Measurements from ENCODE around the gene SDCCAG8.

SDCCAG8 gene

DNA sequence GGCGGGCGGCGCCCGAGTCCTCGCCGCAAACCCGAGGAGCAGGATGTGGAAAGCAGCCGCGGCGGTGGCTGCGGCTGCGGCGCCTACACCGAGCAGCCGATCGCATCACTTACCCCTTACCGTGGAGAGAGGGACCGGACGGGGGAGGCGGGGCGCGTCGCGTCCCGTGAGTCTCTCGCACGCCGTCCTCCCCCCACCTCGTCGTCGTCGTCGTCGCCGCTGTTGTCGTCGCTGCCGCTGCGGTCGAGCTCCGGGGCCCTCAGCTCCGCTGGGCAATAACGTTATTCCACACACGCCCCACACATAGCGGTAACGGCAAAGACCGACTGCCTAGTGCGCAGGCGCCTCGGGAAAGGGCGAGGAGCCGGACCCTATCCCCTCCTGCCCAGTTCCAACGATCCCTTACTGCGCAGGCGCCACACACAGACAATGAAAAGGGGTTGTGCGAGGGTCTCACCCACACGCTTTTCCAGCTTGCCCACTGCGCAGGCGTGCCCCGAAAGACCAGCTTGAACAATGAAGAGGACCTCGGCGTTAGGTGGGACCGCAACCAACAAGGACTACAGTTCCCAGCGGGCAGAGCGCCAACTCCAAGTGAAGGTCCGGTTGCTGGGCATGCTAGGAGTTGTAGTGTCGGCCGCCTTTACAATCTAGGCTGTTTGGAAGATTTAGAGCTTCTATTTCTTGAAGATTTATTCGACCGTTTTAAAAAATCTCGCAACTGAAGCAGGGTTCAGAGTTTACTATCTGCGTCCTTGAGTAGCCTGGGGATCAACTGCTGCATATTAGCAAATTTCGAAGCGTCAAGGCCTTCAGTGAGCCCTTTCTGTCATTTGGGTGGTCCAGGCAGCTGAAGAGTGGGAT, 682 bp upstream of the SDCCAG8 start, which contains the start of gene CEP170:
Gene CEP170, minus strand, starts transcription at position 355 of the 864 bp plus-strand sequence. CDS start 30,001 bp downstream, outside the sequence.
- peak; percentile 100 for DNase-seq

DNA sequence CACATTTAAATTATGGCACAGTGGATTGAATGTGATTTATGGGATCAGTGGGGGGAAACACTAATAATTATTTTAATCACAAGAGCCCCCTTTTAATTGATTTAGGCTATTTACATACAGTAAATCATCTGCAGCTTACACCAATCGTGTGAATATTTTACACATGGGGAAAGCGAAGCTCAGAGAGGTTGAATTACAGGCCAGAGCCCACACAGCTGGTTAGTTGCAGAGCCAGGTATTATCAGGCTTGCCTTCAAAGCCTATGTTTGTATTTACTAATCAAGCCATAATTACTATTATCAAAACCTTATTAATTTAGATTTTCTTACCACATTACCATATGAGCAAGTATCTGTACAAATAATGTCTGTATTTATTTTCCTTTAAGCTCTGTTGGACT, 749 bp downstream of the SDCCAG8 start:
- no peak for DNase-seq

DNA sequence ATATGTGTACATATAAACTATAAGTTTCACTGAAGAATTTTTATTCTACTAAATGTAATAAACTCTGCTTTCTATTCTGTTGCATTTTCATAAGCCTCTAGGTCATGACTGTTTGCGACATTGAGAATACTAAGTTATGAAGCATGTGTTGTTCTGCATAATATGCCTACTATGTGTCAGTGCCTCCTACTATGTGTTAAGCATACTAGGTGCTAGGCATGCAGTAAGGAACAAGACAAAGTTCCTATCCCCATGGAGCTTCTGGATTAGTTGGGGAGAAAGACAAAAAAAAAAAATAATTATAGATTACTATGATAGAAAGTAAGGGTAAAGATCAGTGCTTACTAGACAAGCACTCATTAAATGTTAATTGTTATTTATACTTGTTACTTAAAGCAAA, 1.3 kb downstream of the SDCCAG8 start:
- DNase-seq: no peak

DNA sequence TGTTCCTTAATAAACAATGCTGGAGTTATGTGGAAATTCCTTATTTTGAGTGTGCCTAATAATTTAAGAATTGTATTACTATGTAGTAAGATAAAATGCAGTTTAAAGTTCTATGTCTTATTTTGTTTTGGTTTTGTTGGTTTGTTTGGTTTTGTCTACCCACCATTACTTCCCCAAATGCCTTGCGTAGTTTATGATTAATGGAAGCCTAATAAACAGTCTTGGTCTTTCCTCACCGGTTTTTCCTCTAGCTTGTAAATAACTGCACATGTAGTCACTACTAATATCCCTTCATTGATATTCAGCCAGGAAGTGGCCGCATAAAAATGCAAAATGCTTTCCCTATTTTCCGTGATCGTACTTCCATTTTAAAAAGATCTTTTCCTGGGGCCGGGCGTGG, 2.9 kb downstream of the SDCCAG8 start:
- DNase-seq: no peak

DNA sequence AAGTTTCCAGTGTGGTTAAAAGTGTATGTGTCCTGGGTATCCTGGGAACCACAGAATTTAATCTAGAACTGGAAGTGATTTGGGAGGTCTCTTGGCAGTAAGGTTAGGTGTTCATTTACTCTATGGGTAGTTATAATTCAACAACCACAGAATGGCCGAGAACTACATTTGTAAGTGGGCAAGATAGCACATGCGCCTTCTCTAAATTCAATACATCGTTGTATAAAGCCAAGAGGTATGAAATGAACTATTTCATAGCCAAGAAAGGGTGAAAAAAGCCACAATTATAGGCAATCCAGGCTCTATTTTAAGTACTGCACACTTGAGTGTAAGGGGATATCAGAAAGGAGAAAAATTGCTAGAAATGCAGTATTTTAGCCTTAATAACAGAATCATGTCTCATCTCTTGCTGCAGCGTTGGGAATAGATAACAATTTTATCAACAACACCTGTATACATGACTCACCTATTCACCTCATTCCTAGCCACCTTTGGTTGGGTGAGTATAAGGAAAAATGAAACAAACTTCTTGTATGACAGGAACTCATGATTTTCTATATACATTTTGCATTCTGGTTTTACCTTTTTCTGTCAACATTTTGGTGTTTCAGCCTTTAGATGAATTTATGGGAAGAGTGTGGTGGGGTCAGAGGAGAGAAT, 4.5 kb downstream of the SDCCAG8 start:
- DNase-seq: no peak

DNA sequence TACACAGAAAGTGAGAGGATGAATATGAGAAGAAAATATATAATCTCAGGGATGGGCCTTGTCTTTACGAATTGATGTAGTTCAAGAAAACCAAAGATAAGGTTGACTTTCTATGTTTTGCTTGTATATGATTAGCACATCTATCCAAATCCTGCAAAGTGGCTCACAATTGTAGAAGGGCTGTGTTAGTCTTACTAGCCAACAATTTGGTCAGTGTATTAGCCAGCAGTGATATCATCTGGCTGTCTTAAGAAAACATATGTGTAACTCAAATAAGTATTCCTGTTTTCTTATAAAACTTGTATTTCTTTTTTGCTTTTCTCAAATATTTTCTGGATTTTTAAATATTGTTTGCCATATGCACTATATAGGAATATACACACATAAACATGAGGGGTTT, 5.5 kb downstream of the SDCCAG8 start:
- no peak for DNase-seq

DNA sequence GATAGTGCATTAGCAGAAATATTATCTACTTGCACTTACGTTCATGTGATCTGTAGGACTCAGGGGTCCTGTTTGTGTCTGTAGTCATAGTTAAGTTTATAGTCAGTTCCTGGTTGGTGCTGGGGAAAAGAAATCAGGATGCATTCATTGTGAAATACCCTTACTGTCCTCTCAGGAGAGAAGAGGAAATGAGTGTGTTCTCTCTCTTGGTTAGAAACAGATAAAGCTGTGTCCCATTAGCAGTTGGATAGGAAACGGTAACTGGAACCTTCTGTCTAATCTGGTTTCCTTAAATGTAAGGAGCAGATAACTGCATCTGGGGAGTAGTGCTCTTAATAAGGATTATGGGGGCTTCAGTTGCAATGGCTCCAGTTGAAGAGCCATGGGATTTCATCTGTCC, 8.9 kb downstream of the SDCCAG8 start:
- no peak for DNase-seq

DNA sequence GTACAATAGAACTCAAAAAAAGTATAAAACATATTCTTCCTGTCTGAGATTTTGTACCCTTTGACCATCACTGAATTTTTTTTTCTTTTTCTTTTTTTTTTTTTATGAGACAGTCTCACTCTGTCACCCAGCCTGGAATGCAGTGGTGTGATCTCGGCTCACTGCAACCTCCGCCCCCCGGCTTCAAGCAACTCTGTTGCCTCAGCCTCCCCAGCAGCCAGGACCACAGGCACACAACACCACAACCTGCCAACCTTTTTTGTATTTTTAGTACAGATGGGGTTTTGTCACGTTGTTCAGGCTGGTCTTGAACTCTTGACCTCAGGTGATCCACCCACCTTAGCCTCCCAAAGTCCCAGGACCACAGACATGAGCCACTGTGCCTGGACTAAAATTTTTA, 10.4 kb downstream of the SDCCAG8 start:
- no peak for DNase-seq

DNA sequence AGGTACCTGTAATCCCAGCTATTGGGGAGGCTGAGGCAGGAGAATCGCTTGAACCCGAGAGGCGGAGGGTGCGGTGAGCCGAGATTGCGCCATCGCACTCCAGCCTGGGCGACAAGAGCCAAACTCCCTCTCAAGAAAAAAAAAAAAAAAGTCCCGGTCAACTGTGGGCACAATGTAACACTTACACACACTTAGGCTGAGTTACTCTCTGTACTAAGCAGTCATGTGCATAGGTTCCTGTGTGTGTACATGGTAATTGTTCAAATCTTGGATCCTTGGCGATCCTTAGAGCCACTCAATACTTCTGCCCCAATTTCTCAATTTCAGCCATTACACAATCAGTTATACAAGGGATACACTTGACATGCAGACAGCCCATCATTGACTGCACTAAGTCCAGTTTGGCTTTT, 11.6 kb downstream of the SDCCAG8 start:
- no peak for DNase-seq

DNA sequence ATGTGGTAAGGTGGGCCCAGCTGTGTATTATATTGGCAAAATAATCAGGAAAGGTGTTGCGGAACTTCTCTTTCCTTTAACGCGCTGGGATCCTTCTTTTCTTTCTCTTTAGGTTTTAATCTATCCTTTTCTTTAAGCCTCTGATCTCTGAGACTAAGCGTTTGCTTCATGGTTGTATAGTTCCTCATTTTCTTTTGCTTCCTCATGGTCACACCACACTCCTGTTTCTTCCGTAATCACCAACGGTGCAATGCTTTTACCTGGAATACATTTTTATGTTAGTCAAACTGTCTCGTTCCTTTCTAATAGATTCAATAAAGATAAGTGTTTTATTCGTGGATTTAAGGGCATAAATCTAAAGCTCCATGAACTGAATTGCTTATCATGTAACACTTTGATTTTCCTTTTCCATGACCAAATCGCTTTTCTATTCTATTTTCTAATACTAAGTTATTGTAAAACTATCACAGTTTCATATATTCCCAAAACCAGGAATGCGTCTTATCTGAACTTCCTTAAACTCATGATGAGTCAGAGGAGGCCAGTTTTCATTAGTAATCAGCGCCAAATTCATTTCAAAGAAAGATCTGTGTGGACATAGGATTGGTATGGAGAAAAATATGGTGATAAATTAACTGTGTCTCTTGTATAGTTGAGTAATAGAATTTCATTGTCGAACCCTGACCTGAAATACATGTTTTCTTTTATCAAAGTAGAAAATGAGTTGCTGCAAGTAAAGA, 12.2 kb downstream of the SDCCAG8 start:
- DNase-seq: no peak

DNA sequence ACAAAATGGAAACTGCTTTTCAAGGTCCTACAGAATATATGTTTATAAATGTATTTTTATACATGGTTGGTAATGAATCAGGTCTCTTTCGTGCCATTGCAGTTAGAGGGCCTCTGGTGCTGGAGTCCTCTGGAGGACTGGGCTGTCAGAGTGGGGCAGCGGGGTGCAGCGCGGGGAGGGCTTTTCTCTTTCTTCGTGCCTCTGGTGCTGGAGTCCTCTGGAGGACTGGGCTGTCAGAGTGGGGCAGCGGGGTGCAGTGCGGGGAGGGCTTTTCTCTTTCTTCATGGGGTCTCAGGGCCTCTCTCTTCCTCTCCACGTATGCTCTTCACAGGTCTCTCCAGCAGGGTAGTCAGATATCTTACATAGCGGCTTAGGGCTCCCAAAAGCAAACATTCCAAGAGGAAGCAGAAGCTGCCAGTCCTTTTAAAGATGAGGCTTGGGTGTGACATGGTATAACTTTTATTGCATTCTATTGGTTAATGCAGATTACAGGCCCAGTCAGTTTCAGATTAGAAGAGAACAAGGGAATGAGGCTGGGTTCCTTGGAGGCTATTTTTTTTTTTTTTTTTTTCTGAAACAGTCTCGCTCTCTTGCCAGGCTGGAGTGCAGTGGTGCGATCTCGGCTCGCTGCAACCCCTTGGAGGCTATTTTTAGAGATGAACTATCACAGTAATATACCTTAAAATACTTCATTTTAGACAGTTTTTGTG, 13.1 kb downstream of the SDCCAG8 start:
- DNase-seq: no peak

DNA sequence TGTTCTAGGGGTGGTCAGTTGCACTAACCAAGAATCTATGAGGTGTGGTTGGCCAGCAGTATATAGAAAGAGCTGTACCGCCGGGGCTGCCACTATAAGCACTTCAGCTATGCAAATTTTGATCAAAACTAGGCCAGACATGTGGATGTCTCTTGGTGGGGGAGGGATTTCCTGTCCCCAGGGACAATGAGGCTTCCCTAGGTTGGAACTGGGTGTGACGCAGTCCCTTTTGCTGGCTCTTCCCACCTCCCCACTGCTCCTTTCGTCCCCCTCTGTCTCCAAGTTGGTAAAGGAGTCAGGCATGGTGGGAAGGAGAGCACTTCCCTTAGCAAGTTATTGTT, 13.6 kb downstream of the SDCCAG8 start:
- peak; percentile 37 for DNase-seq

DNA sequence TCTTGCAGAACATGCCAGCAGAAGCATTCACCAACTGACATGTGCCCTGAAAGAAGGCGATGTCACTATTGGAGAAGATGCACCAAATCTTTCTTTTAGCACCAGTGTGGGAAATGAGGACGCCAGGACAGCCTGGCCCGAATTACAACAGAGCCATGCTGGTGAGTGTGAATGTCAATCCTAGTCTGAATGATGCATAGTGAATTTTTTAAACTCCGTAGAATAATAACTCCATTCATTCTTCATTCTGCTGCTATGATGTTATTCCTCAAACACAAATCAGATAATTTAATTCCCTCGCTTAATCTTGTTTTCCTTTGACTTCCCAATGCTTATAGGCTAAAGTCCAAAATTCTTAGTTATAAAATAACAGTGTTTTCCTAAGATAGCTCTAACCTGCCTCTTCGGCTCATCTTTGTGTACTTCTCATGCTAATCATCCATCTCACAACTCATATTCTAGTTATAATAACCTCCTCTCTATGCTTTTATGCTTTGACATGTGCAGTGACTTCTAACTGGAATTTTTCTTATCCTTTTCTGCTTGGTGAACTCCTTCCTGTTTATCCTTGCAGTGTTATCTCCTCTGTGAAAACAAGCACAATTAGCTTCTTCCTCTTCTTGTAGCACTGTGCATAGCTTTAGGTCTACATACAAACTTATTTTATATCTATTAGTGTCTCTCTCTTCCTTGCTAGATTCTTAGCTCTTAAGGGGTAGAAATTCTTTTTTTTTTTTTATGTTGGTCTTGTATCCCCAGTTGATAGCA, 14.4 kb downstream of the SDCCAG8 start:
- no peak for DNase-seq

DNA sequence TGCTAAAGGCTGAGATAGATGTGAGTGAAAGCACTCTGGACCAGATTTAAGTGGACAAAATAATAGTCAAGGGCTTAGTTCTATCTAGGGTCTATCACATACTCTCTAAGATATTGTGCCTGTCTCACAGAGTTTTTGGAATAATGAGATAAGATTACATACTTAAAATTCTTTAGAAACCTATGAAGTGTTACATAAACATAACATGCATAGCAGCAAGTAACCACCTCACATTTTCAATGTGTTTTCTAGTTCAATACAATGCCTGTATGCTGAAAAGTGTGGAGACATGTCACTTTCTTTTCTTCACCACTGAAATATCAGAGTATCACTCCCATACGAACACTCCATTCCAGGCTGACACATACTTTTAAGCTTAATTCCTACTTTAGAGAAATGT, 16.2 kb downstream of the SDCCAG8 start:
- no peak for DNase-seq

DNA sequence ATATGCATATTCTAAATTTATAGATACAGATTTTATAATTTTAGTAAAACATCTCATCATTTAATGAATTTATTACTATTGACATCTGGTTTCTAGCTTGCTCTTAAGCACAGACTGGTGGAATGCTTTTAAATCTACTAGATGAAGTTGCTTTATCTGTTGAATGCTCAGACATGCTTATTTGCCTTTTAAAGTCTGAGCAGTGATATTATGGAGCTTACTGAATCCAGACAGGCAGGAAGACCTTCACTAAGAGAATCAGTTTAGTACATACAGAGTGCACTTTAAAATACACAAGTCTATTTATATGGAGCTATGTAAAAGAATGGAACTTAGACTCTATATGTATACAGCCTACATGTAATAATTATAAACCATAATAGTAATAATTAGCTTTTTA, 16.6 kb downstream of the SDCCAG8 start:
- no peak for DNase-seq

DNA sequence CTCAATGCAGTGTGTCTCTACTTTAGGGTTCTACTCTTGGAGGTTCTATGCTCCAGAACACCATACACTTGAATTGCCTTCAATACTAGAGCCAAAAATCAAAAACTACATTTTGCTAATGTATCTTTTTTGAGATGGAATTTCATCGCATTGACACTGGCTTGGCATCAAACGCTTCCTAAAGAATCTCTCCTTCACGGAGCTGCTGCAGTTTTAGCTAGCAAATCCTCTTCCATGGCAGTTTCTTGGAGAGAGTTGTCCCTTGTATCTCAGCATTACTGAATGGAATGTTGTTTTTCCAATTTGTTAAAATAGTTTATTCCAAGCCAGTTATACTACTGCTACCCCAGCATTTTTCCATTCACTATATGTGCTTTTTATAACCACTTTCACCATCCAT, 17.7 kb downstream of the SDCCAG8 start:
- DNase-seq: no peak

DNA sequence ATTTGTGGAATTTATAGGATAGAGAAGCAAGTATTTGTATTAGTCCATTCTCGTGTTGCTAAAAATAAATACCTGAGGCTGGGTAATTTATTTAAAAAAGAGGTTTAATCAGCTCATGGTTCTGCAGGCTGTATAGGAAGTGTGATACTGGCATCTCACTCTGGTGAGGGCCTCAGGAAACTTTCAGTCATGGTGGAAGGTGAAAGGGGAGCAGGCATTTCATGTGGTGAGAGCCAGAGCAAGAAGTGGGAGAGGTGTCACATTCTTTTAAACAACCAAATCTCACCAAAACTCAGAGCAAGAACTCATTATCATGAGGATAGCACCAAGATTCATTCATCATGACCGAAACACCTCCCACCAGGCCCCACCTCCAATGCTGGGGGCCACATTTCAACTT, 18.1 kb downstream of the SDCCAG8 start:
- DNase-seq: no peak

DNA sequence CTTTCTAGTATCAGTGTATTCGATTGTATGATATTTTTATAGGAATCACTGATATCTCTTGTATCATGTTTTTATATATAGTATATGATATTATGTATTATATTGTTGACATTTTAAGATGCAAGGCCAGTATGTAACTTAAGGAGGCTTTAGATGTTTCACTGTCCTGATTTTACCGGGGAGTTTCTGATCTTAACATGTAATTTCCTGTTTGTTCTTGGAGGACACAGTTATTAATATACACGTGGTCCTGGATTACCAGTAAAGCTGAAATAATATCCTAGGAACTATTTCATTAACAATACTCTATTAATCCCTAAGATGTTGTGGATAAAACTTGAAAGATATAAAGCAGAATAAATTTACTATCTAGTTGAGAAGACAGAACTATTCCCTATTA, 19.5 kb downstream of the SDCCAG8 start:
- no peak for DNase-seq

DNA sequence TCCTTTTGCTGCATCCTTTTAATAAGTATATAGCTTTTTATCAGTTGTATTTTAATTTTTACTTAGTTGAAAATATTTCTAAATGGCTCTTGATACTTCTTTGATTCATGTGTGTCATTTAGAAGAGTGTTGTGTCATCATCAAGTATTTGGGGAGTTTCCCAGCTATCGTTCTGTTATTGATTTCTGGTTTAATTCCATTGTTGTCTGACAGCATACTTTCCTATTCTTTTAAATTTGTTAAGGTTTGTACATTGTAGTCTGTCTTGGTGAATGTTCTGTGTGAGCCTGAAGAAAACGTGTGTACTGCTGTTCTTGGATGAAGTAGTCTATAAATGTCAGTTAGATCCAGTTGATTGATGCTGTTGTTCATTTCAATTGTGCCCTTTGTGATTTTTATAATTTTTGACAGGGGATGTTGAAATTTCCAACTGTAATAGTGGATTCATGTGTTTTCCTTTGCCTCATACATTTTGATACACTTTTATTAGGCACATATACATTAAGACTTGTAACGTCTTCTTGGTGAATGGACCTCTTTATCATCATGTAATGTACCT, 24.8 kb downstream of the SDCCAG8 start:
- DNase-seq: no peak

DNA sequence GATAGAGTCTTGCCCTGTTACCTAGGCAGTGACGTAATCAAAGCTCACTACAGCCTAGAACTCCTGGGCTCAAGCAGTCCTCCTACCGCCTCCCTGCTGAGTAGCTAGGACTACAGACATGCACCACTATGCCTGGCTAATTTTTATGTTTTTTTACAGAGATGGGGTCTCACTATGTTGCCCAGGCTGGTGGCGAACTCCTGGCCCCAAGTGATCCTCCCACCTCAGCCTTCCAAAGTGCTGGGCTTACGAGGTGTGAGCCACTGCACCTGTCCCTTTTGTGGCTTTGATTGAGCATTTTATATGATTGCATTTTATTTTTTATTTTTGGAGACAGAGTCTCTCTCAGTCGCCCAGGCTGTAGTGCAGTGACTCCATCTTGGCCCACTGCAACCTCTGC, 25.8 kb downstream of the SDCCAG8 start:
- DNase-seq: no peak

DNA sequence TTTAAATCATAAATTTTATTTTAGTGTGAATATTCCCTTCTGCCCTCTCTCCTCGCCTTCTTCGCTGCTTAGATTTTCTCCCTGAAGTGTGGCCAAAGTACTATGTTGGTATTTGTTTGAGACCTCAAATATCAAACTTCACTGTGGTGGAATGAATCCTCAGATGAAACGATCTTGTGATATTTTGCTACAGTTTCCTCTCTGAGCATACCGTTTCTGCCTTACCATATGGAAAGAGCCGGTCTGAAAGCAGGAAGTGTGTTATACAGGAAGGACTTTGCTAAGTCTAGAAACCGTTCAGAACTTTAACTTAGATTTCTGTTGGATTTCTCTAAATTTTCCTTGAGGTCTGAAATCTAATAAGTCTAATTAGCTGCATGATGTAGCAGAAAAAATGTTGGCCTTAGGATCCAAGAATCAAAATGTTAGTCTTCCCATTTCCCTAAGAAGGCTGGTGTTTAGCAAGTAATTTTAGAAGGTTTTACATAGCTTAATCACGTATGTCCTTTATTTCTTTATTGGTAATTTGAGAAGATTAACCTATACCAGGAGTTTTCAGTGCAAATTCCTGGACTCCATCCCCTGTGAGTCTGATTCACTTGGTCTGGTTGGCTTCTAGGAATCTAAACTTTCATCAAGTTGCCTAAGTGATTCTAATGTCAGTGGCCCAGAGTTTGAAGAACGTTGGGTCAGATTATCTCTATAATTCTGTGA, 30.7 kb downstream of the SDCCAG8 start:
- DNase-seq: no peak

DNA sequence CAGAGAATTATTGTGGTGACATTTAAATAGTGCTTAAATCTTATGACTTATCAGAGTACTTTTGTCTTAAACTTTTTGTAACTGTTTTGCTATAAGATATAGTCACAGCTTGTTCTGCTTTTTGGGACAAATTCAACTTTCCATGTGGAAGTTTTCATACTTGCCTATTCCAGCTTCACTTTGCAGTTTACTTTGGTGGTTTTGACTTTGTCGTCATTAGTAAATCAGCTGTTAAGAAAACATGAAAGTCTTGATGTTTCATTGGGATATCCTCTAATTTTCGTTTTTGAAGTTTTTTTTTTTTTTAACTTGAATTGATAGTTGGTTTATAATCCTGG, 31.3 kb downstream of the SDCCAG8 start:
- no peak for DNase-seq
